ENCODE measurements around the gene SLC25A10. TPM values are rescaled to one million over a fixed set of nuclear protein-coding genes. Genes with fewer than 3 reads are reported as not detected.

Gene SLC25A10
- total RNA-seq, 1 donor from 2014 or later = 11.1 TPM

DNA sequence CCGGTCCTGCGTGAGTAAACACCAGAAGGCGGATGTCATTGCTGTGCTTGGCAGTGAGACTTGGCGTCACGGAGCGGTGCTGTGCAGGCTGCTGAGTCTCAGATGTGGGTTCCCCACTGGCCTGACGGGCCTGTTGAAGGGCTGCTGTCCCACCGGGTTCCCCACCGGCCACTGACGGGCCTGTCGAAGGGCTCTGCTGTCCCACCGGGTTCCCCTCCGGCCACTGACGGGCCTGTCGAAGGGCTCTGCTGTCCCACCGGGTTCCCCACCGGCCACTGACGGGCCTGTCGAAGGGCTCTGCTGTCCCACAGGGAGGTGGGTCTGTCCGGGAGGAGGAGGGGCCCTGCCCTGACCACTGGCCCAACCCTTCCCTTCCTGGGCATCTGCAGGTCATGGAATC lies 25.5 kb upstream of the SLC25A10 start:
- DNase-seq (ENCODE audit: low read depth) = no peak

DNA sequence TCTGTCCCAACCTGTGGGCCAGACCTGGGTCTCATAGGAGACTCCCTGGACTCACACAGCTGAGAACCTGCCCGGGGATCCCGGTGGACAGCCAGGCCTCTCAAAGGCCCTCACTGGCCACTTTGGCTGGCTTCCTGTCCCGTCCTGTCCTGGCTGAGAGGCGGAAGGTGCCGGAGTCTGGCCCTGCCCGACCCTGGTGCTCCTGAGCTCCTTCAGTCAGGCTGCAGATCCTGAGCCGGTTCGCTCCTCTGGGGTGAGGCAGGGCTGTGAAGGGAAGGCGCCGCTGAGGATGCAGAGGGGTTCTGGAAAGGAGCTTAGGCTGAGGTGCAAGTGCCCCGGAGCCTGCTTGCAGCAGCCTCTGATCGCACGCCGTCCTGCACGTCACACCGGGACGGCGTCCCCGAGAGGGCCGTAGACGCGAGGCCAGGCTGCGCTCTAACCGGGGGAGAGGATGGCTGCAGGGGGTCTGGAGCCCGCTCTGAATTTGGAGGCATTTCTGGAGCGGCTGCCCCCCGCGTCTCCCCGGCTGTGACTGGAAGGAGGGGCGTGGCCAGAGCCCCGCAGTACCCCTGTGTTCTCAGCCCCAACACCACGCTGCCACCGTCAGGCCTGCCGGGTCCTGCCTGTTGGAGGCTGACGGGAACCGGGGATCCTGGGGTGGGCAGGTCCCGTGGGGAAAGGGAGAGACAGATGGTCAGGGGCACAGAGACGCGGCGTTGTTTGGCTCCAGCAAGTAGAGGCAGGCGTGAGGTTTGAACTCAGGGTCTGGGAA lies 24.1 kb upstream of the SLC25A10 start:
- no peak for DNase-seq (ENCODE audit: low read depth)

DNA sequence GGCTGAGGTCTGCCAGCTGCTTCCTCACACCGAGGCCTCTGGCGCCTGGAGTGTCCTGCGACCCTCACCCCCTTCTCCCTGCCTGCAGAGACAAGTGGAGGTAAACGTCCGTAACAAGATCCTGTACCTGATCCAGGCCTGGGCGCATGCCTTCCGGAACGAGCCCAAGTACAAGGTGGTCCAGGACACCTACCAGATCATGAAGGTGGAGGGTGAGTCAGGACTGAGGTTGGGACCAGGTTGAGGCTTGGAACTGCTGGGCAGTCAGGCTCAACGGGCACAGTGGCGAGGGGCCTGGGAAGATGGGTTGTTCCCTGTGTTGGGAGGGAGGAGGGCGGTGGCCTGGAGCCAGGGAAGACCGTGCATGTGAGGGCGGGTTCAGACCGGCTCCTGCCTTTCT lies 23.5 kb upstream of the SLC25A10 start:
- DNase-seq (ENCODE audit: low read depth) = no peak

DNA sequence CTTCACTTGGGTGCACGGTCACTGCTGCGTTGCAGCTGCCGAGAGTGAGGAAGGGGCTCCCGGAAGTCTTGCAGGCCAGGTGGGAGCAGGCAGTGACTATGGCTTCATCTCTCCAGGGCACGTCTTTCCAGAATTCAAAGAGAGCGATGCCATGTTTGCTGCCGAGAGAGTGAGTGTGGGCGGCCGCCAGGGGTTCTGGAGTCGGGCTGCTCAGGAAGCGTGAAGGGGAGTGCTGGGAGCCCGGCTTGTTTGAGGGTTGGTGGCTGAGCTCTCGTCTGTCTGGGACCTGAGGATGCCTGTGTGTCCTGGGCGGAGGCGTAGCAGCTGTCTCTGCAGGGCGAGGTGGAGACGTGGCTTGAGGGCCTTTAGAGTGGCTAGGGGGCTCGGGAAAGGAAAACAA lies 22.0 kb upstream of the SLC25A10 start:
- no peak for DNase-seq (ENCODE audit: low read depth)

DNA sequence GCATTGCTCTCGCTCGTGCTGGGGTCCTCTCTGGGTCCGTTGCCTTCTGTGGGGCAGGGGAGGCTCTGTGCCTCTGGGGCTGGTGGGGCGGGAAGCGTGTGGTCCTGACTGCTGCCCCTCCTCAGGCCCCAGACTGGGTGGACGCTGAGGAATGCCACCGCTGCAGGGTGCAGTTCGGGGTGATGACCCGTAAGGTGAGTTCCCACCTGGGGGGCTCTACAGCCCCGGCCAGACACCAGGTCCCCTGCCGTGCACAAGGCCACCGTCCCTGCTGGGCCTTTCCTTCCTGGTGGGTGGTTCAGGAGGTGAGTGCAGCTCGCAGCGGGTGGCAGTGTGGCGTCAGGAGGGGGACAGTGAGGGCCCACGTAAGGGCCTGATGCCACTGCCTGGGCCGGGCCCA lies 21.5 kb upstream of the SLC25A10 start:
- DNase-seq (ENCODE audit: low read depth) = no peak

DNA sequence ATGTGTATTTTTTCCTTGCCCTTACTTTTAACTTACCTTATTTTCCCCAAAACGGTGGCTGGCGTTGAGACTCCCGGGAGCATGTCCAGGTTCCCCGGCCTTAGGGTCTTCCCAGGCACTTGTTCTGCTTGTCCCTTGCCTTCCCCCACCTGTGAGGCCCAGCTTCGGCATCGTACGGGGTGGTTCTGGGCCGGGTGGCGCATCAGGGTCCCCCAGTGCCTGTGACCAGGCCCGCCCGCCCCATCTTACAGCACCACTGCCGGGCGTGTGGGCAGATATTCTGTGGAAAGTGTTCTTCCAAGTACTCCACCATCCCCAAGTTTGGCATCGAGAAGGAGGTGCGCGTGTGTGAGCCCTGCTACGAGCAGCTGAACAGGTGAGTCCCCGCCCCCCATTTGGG lies 20.9 kb upstream of the SLC25A10 start:
- no peak for DNase-seq (ENCODE audit: low read depth)

DNA sequence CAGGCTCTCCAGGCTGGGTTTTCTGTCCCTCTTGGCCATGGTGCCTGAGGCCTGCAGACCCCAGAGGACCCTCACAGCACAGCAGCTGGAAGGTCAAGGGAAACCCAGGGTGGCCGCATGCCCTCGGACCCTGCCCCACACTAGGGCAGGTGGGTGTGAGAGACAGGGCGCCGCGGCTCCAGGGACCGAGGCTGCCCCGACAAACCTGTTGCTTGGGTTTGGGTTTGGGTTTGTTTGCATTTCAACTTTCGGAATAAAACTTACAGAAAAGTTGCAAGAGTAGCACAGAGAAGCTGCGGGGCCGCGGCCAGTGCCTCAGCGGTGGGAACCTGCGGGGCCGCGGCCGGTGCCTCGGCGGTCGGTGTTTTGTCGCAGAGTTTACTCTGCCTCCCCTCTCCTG lies 20.5 kb upstream of the SLC25A10 start:
- no peak for DNase-seq (ENCODE audit: low read depth)

DNA sequence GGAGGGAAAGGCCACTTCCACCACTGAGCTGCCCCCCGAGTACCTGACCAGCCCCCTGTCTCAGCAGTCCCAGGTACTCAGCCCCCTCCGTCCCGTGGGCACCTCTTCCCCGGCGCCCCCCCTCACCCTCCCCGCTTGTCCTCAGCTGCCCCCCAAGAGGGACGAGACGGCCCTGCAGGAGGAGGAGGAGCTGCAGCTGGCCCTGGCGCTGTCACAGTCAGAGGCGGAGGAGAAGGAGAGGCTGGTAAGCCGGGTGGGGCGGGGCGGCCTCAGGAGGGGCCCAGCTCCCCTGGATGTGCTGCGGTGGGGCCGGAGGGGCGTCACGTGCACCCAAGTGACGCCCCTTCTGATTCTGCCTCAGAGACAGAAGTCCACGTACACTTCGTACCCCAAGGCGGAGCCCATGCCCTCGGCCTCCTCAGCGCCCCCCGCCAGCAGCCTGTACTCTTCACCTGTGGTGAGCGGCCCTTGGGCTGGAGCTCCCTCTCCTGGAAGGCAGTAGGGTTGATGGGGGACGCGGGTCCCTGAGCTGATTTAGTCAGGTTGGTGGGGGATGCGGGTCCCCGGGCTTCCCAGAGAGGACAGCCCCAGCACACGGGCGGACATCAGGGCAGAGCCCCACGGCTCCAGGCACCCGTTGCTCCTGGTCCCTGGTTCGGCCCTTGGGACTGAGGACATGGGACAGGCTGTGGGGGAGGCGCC lies 18.4 kb upstream of the SLC25A10 start:
- DNase-seq (ENCODE audit: low read depth) = no peak

DNA sequence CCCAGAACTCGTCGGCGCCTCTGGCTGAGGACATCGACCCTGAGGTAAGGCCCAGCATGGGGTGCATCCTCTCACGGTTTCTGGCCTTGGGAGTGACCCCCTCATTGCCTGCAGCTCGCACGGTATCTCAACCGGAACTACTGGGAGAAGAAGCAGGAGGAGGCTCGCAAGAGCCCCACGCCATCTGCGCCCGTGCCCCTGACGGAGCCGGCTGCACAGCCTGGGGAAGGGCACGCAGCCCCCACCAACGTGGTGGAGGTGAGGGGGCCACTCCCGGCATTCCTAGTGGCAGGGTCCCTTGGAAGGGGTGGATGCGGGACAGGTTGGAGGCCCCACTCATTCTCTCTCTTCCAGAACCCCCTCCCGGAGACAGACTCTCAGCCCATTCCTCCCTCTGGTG lies 17.3 kb upstream of the SLC25A10 start:
- DNase-seq (ENCODE audit: low read depth) = no peak

DNA sequence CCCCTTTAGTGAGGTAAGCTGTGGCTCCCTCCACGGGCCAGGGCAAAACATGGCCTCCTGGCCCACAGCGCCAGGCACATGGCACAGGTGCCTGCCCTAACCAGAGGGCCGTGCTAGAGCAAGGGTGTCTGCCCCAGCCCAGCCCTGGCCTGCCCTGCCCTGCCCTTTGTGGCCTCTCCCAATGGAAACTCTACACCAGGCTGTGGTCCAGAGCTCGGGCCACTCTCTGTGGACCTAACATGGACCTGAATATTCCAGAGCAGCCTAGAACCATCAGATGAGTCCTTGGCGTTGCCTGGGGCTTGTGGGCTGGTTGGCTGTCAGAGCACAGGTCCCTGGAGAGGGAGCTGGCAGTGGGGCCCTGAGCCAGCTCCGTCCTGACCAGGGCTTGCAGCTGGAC lies 16.9 kb upstream of the SLC25A10 start:
- peak; percentile 25 for DNase-seq (ENCODE audit: low read depth)

DNA sequence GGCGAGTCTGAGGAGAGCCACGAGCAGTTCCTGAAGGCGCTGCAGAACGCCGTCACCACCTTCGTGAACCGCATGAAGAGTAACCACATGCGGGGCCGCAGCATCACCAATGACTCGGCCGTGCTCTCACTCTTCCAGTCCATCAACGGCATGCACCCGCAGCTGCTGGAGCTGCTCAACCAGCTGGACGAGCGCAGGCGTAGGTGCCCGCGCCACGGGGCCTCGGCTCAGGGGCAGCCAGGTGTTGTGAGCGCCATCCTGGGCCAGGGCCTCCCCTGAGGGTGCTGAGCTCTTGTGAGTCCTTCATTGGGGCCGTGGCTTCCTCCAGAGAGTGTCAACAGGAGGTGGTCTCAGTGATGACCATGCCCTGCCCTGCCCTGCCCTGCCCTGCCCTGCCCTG lies 16.3 kb upstream of the SLC25A10 start:
- DNase-seq (ENCODE audit: low read depth) = no peak

DNA sequence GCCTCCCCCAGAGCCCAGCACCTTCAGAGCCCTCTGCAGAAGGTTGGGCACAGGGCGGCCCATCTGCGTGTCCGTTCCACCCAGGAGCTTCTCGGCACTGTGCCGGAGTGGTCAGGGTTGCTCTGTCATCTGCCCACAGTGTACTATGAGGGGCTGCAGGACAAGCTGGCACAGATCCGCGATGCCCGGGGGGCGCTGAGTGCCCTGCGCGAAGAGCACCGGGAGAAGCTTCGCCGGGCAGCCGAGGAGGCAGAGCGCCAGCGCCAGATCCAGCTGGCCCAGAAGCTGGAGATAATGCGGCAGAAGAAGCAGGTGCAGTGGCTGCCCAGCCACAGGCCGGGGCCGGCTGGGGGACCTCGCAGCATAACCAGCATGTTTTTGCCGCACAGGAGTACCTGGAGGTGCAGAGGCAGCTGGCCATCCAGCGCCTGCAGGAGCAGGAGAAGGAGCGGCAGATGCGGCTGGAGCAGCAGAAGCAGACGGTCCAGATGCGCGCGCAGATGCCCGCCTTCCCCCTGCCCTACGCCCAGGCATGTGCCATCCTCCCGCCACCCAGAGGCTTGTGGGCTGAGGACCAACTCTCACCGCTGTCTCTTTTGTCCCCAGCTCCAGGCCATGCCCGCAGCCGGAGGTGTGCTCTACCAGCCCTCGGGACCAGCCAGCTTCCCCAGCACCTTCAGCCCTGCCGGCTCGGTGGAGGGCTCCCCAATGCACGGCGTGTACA lies 15.7 kb upstream of the SLC25A10 start:
- DNase-seq (ENCODE audit: low read depth) = no peak

DNA sequence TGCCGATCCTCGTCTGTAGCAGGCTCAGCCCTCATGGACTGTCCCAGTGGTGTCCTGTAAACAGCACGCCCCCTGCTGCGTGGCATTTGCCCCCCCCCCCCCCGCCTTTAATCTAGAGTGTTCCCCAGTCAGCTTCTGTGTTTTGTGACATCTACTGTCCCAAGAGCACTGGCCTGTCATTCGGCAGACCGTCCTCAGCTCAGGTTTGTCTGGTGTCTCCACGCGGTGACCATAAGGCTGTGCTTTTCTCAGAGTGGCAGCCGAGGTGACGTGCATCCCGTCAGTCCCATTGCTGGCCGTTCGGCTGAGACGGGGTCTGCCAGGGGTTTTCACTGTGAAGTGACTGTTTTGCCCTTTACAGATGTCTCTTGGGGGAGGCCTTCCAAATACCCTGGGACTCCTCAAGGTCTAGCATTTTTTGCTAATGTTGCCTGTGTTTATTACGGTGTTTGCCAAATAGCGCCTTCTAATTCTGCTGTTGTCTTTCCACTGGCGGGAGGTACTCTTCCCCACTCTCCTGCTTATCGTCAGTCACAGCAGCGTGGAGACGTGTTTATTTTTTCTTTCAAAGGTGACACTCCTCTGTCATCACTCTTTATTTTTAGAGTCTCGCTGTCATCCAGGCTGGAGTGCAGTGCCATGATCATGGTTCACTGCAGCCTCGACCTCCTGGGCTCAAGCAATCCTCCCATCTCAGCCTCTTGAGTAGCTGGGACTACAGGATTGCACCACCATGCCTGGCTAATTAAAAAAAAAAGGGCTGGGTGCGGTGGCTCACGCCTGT lies 14.6 kb upstream of the SLC25A10 start:
- no peak for DNase-seq (ENCODE audit: low read depth)

DNA sequence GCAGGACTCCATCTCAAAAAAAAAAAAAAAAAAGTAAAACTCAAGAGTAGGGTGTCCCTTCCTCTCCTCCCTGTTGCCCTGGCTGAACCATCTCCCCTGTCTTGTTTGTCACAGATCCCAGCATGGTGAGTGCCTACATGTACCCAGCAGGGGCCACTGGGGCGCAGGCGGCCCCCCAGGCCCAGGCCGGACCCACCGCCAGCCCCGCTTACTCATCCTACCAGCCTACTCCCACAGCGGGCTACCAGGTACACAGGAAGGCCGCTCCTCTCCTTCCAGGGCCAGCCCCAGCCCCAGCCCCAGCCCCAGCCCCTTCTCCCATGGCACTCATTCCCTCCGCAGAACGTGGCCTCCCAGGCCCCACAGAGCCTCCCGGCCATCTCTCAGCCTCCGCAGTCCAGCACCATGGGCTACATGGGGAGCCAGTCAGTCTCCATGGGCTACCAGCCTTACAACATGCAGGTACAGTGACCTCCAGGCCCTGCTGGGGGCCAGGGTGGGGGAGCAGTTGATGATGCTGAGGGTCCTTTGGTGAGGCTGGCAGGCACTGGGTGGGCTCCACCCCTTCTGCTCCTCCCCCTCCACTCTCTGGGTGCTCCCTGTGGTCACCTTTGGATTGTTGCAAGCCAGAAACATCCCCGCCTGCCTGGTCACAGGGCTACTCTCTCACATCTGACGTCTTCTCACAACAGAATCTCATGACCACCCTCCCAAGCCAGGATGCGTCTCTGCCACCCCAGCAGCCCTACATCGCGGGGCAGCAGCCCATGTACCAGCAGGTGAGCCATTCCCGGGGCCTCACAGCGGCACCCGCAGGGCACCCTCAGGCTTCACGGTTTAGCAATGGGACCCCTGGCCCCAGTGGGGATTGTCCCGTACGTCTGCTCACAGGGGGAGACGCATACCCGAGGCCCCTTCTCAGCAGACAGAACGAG lies 11.5 kb upstream of the SLC25A10 start:
- DNase-seq (ENCODE audit: low read depth) = no peak

DNA sequence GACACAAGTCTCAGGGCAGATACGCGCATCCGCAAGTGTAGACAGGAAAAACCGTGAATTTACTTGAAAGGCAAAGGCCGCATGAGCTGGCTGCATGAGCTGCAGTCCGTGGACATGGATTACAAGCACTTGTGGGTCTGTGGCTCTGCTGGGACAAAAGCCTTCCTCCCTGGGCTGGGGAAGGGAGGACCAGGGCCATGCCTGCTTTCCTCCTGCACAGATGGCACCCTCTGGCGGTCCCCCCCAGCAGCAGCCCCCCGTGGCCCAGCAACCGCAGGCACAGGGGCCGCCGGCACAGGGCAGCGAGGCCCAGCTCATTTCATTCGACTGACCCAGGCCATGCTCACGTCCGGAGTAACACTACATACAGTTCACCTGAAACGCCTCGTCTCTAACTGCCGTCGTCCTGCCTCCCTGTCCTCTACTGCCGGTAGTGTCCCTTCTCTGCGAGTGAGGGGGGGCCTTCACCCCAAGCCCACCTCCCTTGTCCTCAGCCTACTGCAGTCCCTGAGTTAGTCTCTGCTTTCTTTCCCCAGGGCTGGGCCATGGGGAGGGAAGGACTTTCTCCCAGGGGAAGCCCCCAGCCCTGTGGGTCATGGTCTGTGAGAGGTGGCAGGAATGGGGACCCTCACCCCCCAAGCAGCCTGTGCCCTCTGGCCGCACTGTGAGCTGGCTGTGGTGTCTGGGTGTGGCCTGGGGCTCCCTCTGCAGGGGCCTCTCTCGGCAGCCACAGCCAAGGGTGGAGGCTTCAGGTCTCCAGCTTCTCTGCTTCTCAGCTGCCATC lies 10.6 kb upstream of the SLC25A10 start:
- DNase-seq (ENCODE audit: low read depth) = no peak

DNA sequence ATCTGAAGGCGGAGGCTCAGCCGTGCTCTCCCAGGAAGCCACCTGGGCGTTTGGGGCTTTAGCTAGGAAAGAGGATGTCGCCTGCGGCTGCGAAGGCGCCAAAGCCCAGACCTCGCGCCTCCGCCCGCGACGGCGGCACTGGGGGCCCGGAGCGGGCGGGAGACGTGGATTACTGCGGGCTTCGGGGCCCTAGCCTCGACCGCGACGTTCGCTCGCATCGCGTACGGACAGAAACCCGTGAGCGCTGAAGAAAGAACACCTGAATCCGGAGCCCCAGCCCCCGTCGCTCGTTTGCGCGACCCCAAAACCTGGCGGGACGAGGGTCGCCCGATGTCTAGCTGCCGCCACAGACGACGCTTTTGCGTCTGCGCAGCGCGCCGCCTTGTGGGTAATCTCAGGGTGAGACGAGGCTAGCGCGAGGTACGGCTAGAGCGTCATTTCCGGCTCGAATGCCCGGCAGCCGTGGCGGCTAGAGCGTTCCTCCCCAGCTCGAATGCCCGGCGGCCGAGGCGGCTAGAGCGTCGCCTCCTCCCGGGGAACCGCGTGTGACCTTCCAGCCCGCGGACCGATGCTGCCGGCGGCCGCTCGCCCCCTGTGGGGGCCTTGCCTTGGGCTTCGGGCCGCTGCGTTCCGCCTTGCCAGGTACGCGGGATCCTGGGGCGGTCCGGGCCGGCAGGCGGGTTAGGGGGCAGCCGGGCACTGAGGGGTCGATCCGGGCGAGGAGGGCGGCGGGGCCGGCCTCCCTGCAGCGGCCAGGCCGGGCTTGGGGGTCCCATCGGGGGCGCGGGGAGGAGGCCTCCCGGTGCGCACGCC lies 8.9 kb upstream of the SLC25A10 start, which contains the start of gene MRPL12:
MRPL12 (plus strand) TSS at position 434 of the 813 bp plus-strand sequence; CDS start at position 569, 135 bp downstream.
- peak; percentile 95 for DNase-seq (ENCODE audit: low read depth)

DNA sequence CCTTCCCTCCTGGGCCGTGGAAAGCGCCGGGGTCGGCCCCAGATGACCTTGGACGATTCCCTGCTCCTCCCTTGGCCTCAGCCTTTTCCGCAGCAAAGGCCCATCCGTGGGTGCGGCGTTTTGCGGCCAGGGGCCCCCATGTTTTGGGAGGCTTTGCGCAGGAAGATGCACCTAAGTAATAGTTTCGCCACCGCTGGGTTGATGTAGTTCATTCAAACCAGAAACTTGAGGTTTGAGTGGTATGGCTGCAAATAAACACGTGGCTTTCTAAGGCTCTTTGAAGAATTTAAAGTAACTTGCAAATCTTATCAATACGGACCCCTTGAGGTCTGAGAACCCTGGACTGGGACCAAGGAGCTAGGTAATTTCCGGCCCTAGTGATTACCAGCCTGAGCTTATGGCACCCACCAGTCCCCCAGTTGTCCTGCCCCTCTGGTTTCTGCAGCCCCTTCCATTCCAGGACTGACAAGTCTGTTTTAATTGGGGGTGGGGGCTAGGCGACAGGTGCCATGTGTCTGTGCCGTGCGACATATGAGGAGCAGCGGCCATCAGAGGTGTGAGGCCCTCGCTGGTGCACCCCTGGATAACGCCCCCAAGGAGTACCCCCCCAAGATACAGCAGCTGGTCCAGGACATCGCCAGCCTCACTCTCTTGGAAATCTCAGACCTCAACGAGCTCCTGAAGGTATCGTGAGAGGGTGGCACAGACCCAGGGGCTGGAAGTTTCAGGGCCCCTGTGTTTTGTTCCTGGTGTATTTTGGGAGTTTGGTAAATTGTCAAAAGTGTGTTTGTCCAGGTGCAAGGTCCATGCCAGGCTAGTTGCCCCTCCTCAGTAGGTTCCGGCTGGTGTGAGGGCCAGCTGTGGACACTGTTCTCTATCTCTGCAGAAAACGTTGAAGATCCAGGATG lies 8.1 kb upstream of the SLC25A10 start:
- no peak for DNase-seq (ENCODE audit: low read depth)

Data from myocyte (in vitro differentiated cells).